ENCODE results near the gene SH3GL1.

SH3GL1 gene, protein sequence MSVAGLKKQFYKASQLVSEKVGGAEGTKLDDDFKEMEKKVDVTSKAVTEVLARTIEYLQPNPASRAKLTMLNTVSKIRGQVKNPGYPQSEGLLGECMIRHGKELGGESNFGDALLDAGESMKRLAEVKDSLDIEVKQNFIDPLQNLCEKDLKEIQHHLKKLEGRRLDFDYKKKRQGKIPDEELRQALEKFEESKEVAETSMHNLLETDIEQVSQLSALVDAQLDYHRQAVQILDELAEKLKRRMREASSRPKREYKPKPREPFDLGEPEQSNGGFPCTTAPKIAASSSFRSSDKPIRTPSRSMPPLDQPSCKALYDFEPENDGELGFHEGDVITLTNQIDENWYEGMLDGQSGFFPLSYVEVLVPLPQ

DNA sequence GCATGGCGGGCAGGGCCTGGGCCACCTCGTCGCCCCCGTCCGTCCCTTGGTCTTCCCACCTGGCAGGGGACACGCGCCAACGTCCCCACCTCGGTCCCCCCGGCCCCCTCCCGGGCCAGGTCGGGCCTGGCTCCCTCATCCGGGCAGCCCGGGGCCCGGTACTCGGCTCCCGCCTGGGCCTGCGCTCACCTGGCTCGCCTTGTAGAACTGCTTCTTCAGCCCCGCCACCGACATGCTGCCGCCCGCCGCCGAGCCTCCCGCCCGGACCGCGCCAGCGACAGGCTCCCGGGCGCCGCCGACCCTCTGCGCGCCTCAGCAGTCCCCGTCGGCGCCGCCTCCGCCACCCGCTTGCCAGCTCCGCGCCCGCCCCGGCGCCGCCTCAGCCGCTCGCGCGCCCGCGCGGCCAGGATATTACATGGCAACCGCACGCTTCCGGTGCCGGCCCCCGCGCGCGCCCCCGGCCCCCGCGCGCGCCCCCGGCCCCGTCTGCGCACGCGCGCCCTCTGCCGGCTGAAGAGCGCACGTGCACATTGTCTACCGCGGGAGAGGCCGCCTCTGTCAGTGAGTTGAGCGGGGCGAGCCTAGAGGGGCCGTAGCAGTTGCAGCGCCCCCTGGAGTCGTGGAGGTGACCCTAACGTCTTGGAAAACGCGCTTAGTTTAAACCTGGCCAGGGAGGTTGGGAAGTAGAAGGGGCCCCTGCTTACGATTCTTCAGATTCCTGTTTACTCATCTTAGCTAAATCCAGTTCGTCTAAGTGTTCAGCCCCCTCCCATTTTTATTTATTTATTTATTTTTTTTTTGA is at the start of gene SH3GL1:
TSS of gene SH3GL1 (minus strand) at position 413 of the 802 bp plus-strand sequence. CDS start at position 234, 179 bp downstream.
- DNase-seq = peak; percentile 93

DNA sequence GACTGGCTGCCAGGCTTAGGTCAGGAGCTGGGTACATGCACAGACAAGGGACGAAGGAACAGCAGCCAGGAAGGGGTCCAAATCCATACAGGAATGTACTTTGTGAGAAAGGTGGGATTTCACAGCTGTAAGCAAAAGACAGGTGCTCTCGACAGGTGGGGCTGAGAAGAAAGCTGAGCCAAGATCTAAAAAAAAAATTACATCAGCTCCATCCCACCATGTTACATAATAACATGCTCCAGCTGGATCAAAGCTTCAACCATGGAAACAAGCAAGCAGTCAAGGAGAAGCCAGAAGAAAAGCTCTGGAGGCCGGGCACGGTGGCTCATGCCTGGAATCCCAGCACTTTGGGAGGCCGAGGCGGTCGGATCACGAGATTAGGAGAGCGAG is 49.3 kb upstream of the SH3GL1 start:
- DNase-seq = no peak

DNA sequence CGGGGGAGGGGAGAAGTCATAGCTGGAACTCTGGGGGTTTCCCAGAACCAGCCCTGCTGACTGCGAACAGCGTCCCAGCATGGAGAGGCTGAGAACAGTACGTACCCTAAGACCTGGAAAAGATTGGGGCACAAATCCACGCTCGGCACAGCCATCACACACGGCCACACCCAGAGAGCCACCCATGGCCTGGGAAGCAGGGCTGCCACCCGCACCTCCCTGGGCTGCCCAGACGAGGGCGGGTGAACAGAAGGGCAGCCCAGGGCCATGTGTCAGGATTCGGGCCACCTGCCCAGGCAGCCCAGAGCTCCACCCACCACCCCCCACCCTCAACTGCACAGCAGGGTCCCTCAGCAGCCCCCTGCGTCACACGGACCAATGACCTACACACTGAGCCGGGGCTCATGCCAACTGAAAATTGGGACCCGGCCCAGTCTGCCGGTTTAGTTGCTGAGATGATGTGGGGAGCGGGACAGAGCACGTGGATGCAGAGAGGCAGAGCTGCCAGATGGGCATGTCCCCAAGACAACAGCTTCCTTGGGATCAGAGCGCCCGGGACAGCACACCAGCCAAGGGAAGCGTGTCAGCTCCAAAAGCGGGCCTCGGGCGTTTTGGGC is 48.8 kb upstream of the SH3GL1 start:
- no peak for DNase-seq

DNA sequence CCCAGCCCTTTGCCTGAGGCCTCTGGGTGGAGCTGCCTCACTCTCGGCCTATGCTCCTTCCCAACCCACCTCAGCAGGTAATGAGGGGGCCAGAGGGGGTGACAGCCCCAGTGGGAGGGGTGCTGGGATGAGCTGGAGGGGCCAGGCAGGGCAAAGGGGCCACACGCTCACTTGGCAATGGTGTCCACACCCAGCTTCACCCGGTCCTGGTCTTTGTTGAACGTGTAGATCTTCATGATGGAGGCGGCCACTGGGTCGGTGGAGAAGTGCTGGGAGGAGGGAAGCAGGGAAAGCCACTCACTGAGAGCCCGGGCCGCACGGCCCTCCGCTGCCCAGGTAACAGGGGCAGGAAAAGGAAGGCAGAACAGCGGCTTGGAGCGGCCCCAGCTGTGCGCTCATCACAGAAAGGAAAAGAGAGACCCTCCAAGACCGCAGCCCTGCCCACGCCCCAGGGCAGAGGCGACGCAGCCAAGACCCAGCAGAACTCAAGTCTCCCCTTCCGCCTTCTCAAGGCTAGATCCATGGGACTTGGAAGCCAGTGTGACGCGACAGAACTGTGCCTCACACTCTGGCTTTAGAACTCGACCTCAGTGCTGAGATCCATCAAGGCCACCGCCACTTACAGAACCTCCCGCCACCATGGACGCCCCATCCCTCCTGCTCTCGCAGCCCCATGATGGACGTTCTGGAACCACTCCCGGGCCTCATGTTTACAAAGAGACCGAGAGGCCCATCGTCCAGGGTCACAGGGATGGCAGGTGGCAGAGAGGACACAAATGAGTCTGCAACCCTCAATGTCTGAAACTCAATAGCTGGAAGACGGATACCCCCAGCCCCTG is 48.0 kb upstream of the SH3GL1 start:
- DNase-seq = no peak

DNA sequence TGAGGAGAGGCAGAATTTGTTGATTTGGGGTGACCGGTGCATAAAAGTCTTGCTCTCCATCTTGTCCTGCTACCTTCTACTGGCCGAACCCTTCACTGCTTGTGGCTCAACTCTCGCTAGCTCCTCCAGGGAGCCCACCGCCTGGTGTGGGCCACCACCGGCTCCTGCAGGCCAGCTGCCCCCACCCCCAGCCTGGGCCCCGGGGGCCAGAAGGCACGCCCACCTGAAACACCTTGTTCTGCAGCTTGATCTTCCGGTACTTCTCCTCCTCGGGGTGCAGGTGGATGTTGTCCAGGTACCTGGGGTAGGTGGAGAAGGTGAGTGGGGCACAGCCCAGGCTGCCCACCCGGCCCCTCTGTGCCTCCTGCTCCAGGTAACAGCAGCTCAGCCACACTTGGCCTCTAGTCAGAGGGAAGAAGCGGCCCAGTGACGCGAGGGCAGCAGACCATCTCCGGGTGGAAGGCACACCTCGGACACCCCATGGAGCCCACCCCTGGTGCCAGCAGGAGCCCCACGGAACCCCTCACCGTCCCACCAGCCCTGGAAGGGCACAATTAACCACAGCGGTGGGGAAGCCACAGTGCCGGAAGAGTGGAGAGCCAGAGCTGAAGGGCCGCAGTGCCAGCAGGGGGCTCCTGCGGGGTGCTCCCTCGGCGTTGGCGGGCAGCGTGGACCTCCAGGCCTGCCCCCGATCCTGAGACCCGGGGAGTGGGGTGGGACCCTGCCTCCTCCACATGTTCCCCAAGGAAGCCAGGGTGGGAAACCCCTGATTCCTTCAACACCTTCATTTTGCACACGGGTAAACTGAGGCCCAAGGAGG is 47.2 kb upstream of the SH3GL1 start:
- no peak for DNase-seq

DNA sequence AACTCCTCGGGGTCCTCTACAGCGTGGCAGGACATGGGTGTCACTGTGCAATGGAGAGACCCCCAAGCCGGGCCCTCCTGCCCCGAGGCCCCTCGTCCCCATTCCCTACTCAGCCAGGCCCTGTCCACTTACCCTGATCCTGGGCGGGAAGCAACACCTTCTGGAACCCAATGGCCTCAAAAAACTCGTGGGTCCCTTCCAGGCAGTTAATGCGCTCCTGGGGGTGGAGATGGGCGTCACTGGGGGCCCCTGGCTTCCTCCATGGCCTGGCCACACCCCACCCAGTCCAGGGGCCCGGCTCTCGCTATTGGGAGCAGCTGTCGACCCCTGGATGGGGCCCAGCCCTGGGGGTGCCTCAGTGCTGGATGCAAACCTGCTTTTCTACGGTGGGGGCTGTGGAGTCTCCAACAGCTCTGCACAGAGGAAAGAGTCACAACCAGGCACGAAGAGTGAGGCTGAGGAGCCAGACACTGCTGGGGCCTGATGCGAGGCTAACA is 46.4 kb upstream of the SH3GL1 start:
- DNase-seq = no peak

DNA sequence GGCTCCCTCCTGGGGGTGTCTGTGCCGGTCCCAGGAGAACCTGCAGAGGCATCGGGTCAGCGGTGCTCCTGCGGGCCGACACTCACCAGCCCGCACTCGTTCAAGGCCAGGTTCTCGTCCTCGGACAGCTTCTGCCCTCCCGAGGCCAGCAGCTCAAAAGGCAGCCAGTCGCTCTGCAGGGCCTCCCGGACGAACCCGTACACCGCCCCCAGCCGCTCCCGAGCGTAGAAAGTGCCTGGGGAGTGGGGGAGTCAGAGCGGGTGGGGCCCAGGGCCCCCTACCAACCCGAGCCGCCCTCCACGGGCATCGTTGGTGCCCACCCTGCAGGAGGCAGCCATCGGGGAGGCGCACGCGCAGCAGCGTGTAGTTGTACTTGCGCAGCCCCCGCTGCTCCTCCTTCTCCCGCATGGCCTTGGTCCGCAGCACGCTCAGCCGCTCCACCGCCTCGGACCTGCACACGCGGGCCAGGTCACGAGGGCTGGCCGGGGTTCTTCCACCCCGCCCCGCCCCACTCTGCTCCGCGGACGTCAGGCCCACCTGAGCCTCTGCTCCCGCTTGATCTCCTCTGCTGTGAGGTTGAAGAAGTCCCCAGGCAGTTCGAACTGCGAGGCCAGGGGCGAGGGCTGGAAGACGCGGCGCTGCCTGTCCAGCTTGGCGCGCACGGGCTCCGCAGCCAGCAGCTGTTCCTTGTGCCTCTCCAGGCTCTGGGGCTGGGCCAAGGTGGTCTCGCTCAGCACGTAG is 45.8 kb upstream of the SH3GL1 start:
- no peak for DNase-seq

DNA sequence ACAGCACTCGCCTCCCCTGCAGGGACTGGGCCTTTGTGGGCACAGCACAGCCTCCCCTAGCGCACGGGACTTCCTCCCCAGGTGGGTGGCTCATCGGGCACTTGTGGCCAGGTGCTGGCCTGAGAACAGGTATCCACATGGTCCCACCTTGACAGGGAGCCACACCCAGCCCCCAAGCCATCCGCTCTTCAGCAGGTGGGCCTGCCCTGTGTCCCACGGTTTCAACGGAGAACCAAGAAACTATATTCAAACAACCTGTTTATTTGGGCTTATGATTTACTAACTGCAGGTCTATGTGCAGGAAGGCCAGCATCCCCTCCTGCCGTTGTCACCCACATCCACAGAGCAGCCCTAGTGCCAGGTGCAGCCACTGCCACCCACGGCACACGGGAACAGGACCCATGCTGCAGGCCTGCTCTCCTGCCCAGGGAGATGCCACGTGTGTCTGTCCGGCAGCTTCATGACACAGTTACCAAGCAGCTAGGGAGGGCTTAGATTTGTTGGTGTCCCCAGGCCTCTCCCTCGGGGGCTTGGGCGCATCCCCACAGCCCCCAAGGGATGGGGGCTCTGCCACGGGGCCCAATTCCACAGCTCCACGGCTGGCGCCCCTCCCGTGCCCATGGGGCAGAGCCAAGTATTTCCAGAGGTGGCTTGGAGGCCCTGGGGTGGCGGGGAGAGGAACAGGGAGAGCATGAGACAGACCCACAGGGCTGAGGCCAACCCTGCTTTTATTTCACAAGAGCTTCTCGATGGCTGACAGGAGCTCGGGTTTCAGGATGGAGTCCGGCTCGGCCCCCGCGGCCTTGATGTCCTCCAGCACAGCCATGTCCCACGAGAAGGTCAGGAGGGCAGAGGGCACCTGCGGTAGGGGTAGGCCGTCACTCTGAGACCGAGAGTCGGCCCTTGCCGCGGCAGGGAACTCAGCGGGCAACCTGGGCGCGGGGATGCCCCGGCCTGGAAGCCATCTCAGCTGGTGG is 44.7 kb upstream of the SH3GL1 start:
- no peak for DNase-seq

DNA sequence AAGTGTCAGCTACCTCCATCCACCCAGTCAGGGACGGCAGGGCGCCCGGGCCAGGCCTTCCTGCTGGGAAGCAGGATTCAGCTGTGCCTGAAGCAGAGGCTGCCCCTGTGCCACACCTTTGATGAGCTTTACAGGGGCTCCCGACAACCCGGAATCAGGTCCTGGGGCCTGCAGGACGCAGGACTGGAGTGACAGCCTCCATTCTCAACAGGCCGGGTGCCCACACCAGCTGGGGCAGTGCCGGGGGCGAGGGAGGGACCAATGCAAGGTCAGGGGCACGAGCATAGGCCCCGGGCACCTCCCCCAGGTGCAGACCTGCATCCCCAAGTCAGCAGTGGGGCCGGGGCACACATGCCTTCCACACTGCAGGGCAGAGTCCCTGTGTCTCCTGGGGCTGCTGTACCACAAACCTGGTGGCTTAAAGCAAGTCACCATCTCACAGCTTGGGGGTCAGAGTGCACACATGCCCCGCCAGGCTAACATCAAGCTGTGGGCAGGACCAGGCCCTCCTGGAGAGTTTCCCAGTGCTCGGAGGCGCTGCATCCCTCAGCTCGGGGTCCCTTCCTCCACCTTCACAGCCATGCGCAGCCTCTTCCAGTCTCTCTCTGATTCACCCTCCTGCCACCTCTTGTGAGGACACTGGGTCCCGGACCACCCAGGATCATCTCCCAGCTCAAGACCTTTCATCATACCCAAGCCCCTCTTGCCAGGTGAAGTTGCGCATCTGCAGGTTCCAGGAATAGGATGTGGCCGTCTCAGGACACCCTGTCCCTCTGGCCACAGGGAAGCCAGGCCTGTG is 43.8 kb upstream of the SH3GL1 start:
- DNase-seq = no peak

DNA sequence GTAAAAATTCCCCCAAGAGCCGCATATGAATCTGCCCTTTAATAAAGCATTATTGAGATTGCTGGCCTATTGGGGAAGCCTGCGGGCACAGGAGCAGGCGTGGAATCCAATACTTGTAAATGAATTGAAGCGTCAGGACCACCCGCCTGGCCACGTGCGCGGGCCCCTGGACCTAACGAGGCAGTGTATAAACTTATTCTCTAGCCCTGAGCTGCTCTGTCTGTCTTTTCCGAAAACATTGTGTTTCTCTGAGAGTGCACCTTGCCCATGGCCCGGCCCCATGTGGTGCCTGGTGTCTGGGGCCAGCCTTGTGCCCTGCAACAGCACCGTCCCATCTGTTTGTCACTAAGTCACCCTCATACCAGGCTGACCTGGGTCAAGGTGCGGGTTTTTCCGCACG is 42.8 kb upstream of the SH3GL1 start:
- no peak for DNase-seq

DNA sequence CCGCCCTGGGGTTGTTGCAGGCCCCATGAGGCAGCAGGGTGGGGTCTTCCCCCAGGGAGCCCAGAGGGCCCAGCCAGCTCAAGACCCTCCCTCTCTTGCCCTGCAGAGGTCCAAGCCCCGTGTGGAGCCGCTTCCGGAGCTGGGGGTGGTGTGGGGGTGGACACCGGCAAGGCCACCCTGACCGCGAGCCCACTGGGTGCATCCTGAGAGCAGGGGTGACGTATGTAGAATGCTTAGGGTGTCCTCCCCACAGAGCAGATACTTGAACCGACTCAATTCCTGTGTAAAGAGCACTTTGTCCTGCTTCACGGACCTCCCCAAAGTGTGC is 42.4 kb upstream of the SH3GL1 start:
- no peak for DNase-seq

DNA sequence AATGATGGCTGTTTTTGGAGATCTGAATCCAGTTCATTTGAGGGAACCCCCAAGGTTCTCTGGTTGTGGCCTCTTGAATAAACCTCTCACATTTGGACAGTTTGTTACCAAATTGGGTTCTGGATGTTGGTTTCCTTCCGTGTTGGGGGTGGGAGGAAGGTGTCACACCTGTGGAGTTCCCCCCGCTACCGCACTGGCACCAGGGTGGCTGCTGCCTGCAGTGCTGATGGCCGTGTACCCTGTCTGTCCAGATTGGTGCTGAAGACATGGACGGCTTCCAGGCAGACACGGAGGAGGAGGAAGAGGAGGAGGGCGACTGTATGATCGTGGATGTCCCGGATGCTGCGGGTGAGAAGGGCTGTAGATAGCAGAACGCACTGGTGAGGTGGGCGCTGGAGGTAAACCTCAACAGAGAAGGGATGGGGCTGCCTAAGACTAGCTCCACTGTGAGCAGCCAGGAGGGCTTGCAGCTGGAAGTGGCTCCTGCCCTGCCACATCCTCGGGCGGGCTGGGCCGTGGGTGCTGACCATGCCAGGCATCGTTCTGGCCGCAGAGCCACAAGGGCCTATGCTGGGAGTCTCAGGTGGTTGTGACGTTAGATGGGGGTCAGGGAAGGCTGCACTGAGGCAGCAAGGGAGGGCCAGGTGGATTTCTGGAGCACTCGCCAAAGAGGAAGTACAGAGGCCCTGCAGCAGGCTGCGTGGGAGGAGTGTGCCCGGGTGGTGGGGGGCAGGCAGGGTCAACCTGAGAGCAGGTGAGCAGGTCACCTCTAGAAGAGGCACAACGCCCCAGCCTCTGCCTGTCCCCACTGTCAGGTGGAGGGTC is 41.9 kb upstream of the SH3GL1 start:
- no peak for DNase-seq

DNA sequence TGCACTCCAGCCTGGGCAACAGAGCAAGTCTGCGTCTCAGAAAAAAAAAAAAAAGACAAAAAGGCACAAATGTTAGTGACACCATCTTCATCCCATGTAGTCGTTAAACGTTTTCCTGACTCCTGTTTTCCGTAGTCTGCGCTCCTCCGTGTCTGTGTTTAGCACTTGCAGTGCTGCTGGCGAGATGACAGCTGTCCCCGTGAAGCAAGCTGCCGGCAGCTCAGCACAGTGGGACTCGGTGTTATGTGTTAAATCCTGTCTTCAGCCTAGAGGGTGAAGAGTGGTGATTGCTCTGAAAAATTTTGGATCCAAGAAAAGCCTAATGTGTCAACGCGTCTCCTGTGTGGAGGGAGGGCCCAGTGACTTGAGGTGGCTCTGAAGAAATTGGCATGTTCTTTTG is 38.9 kb upstream of the SH3GL1 start:
- no peak for DNase-seq

DNA sequence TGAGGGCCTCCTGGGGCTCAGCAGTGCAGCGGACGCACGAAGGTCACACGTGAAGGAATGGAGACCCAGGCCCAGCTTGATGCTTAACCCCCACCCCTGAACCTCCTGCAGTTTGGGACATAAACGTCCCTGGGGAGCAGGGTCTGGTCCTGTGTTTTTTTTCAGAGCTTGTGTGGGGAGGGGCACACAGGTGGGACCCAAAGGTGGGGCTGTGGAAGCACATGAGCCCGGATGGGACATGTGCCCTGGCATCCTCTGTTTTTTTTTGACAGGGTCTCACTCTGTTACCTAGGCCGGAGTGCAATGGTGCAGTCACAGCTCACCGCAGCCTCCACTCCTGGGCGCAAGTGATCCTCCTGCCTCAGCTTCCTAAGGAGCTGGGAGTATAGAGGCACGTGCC is 36.8 kb upstream of the SH3GL1 start:
- no peak for DNase-seq

DNA sequence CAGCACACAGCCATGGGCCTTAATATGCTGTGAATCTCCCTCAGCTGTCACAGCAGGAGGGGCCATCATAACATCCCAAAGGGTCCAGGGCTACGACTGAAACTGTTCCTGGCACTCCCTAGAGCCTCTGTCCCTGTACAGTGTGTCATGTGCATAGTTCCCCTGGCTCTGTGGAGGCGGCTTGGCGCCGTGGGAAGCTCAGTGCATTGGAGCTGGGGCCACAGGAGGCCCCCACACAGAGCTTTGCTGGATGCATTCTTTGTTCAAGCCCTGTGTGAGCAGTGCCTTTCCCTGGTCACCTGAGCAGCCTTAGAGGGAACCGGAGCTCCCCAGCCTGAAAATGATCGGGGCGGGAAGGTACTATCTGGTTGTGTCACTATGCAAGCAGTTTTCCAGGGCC is 35.9 kb upstream of the SH3GL1 start:
- DNase-seq = no peak

DNA sequence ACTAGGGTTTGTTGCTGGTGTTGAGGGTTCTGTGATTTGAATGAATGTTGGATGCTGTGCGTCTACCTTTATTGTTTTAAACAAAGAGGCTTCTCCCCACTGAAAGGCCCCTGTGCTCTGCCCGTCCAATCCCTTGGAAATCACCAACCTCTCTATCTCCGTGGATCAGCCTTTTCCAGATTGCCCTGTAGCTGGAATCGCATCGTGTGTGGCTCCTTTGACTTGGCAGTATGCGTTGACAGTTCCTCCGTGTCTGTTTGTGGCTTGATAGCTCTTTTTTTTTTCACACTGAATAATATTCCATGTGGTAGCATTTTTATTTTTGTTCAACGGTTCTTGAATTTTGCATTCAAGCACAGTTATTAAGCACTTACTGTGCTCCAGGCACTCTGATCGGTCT is 34.0 kb upstream of the SH3GL1 start:
- no peak for DNase-seq

DNA sequence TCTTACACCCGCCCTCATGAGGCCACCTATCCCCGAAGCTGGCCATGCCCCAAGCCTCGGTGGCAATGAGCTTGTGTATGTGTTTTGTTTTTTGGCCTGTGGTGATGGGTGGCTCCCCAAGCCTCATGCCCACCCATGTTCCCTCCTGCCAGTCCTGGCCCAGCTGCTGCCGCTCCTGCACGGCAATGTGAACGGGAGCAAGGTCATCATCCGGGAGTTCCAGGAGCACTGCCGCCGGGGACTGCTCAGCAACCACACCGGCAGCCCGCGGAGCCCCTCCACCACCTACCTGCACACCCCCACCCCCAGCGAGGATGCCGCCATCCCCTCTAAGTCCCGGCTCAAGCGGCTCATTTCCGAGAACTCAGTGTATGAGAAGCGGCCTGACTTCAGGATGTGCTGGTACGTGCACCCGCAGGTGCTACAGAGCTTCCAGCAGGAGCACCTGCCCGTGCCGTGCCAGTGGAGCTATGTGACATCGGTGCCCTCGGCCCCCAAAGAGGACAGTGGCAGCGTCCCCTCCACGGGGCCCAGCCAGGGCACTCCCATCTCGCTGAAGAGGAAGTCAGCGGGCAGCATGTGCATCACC is 32.7 kb upstream of the SH3GL1 start:
- DNase-seq = no peak
